Subcutaneous abdominal adipose tissue (tissue), 5 donors: Measurements from ENCODE around the gene PACRG.

Source experiments
- H3K27ac ChIP-seq: one replicate; pipeline ENCODE4 v1.7.0; 2013; ENCODE audit warnings: low read depth, mild to moderate bottlenecking, inconsistent platforms, low read length, moderate library complexity
- H3K27me3 ChIP-seq, 5 donors: one replicate each; pipeline ENCODE4 v1.7.0; 2013; ENCODE audit warnings: low read length in 5 of 5, inconsistent platforms in 1 of 5; ENCODE audit not compliant: control insufficient read depth in 5 of 5, insufficient read depth in 4 of 5
- H3K36me3 ChIP-seq, 5 donors: one replicate each; pipeline ENCODE4 v1.7.0; 2013; ENCODE audit warnings: low read length in 5 of 5; ENCODE audit not compliant: control insufficient read depth in 5 of 5, insufficient read depth in 5 of 5
- H3K4me1 ChIP-seq, 5 donors: one replicate each; pipeline ENCODE4 v1.7.0; 2013; ENCODE audit warnings: low read length in 5 of 5, mild to moderate bottlenecking in 3 of 5, moderate library complexity in 1 of 5; ENCODE audit not compliant: control insufficient read depth in 5 of 5, insufficient read depth in 5 of 5
- H3K4me3 ChIP-seq, 5 donors: one replicate each; pipeline ENCODE4 v1.7.0; 2013; ENCODE audit warnings: low read length in 5 of 5, low read depth in 1 of 5
- H3K9ac ChIP-seq, 5 donors: one replicate each; pipeline ENCODE4 v1.7.0; 2013; ENCODE audit warnings: low read length in 5 of 5, mild to moderate bottlenecking in 4 of 5, moderate library complexity in 3 of 5
- H3K9me3 ChIP-seq, 5 donors: one replicate each; pipeline ENCODE4 v1.7.0; 2013; ENCODE audit warnings: low read length in 5 of 5; ENCODE audit not compliant: control insufficient read depth in 5 of 5
- donor health status: healthy.
- donor health status: healthy.
- donor health status: healthy.
- donor health status: healthy.
- donor health status: healthy.

PACRG gene

GRCh38 chr6:163263196-163263595 is 535.4 kb downstream of the PACRG start:
- H3K9ac ChIP-seq, result no peak overlapping the region
- H3K4me3 ChIP-seq, result no peak overlapping the region
- H3K27me3 ChIP-seq, result no peaks in the 10 kb centered on the region
- H3K4me1 ChIP-seq, result peaks cover 0 to 40% (median 33%) of the 10 kb centered on the region in 5 donors
- H3K36me3 ChIP-seq, result no peaks in the 10 kb centered on the region
- H3K9me3 ChIP-seq, result no peaks in the 10 kb centered on the region
- H3K27ac ChIP-seq, result no peak overlapping the region

- peaks cover 0 to 40% (median 33%) of the 10 kb centered on the region in 5 donors for H3K4me1 ChIP-seq
- H3K27ac ChIP-seq, result no peak overlapping the region
- H3K27me3 ChIP-seq, result no peaks in the 10 kb centered on the region
- no peak overlapping the region for H3K4me3 ChIP-seq
- no peaks in the 10 kb centered on the region for H3K9me3 ChIP-seq
- no peak overlapping the region for H3K9ac ChIP-seq
- H3K36me3 ChIP-seq, result no peaks in the 10 kb centered on the region
Measured at GRCh38 chr6:163263998-163264661, 536.4 kb downstream of the PACRG start.

- Histone ChIP-seq H3K4me1 (peaks cover 0 to 38% (median 32%) of the 10 kb centered on the region in 5 donors), H3K36me3 (no peaks in the 10 kb centered on the region), H3K27ac (no peak overlapping the region), H3K27me3 (no peaks in the 10 kb centered on the region), H3K9ac (no peak overlapping the region), H3K4me3 (no peak overlapping the region), H3K9me3 (no peaks in the 10 kb centered on the region)
Measured at GRCh38 chr6:163264662-163265035, 536.9 kb downstream of the PACRG start.

DNA sequence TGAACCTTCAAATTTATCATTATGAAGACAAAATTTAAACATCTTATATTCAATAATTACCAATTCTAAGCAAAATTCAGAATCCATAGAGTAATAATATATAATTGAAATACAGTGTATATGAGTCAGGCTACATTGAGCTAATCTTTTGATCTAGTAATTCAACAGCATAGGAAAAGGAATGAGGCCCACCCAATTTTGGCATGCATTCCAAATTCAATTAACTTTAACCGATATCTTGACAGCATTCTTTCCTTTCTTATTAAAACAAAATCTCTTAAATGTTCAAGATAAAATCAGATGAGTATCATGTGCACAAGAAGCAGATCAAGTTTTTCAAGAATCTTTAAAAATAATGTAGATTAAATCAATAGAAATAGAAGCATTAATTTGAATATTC is 553.9 kb downstream of the PACRG start:
- no peak overlapping the region for H3K9ac ChIP-seq
- peaks cover 0 to 3% (median 0%) of the 10 kb centered on the region in 5 donors for H3K4me1 ChIP-seq
- no peaks in the 10 kb centered on the region for H3K36me3 ChIP-seq
- H3K4me3 ChIP-seq, result no peak overlapping the region
- H3K27me3 ChIP-seq, result no peaks in the 10 kb centered on the region
- H3K27ac ChIP-seq, result no peak overlapping the region
- no peaks in the 10 kb centered on the region for H3K9me3 ChIP-seq

DNA sequence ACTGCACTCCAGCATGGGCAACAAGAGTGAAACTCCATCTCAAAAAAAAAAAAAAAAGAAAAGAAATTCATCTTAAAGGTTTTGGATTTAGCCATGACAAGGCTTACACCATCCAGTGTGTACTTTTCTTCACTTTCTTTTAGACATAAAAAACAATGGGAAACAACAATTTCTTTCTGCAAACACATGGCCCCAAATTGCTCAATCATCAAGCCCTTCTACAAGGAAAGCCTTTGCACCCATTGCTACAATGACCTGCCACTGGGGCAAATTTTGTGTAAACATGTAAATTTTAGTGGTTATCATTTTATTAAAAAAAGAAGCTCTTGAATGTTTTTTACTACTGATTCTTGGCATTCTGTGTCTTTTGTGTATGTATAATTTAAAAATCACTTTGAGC is 554.9 kb downstream of the PACRG start:
- no peaks in the 10 kb centered on the region for H3K27me3 ChIP-seq
- peaks cover 0 to 3% (median 0%) of the 10 kb centered on the region in 5 donors for H3K4me1 ChIP-seq
- H3K4me3 ChIP-seq, result no peak overlapping the region
- no peak overlapping the region for H3K9ac ChIP-seq
- H3K27ac ChIP-seq, result no peak overlapping the region
- H3K36me3 ChIP-seq, result no peaks in the 10 kb centered on the region
- H3K9me3 ChIP-seq, result no peaks in the 10 kb centered on the region

DNA sequence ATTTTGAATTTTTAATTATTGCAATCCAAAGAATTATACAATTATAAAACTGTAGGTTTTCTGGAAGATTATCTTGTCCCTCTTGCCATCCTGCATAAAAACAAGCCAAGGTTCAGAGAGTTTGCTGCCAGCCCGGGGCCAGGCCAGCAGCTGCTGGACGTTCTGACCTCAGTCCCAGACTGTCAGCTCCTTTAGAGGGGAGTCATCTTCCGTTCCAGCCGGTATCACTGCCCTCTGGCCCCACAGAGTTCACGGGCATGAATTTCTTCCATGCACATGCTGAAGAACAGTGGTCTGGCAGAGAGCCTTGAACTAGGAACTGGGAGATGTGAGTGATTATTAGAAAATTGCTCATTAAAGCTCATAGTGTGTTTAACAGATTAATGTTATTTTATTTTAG is 556.4 kb downstream of the PACRG start:
- no peak overlapping the region for H3K4me3 ChIP-seq
- H3K9ac ChIP-seq, result no peak overlapping the region
- no peaks in the 10 kb centered on the region for H3K36me3 ChIP-seq
- H3K4me1 ChIP-seq, result peaks cover 0 to 3% (median 0%) of the 10 kb centered on the region in 5 donors
- H3K27ac ChIP-seq, result no peak overlapping the region
- no peaks in the 10 kb centered on the region for H3K27me3 ChIP-seq
- no peaks in the 10 kb centered on the region for H3K9me3 ChIP-seq

GRCh38 chr6:163285691-163286090 is 557.9 kb downstream of the PACRG start:
- H3K4me1 ChIP-seq, result peaks cover 0 to 3% (median 0%) of the 10 kb centered on the region in 5 donors
- no peaks in the 10 kb centered on the region for H3K9me3 ChIP-seq
- H3K36me3 ChIP-seq, result no peaks in the 10 kb centered on the region
- H3K27ac ChIP-seq, result no peak overlapping the region
- no peaks in the 10 kb centered on the region for H3K27me3 ChIP-seq
- no peak overlapping the region for H3K9ac ChIP-seq
- no peak overlapping the region for H3K4me3 ChIP-seq

GRCh38 chr6:163287626-163288025 is 559.9 kb downstream of the PACRG start:
- H3K27me3 ChIP-seq, result no peaks in the 10 kb centered on the region
- no peak overlapping the region for H3K4me3 ChIP-seq
- peaks cover 0 to 3% (median 0%) of the 10 kb centered on the region in 5 donors for H3K4me1 ChIP-seq
- H3K36me3 ChIP-seq, result no peaks in the 10 kb centered on the region
- no peak overlapping the region for H3K9ac ChIP-seq
- no peak overlapping the region for H3K27ac ChIP-seq
- no peaks in the 10 kb centered on the region for H3K9me3 ChIP-seq

DNA sequence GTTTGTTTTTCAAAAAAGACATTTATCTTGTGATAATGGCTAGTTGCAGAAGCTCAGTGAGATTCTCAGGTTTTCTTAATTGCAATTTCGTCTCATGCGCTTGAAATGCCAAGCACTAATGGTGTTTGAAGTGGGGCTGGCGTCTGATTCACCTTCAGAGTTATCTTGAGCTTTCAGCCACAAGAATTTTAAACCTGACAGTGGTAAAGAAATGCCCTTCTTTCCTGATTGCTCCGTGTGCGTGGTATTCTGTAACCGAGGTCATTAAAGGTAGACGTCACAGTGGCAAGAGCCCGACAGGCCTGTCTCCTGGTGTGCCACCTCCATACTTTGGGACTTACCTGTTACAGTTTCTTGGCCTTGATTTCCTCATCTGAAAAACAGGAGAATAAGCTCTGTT is 560.3 kb downstream of the PACRG start:
- Histone ChIP-seq H3K9ac (no peak overlapping the region), H3K27me3 (no peaks in the 10 kb centered on the region), H3K4me1 (peaks cover 0 to 5% (median 0%) of the 10 kb centered on the region in 5 donors), H3K9me3 (no peaks in the 10 kb centered on the region), H3K4me3 (no peak overlapping the region), H3K36me3 (no peaks in the 10 kb centered on the region), H3K27ac (no peak overlapping the region)

GRCh38 chr6:163288915-163289314 is 561.1 kb downstream of the PACRG start:
- H3K4me3 ChIP-seq, result no peak overlapping the region
- no peaks in the 10 kb centered on the region for H3K27me3 ChIP-seq
- no peaks in the 10 kb centered on the region for H3K36me3 ChIP-seq
- H3K4me1 ChIP-seq, result peaks cover 0 to 9% (median 0%) of the 10 kb centered on the region in 5 donors
- no peak overlapping the region for H3K9ac ChIP-seq
- no peaks in the 10 kb centered on the region for H3K9me3 ChIP-seq
- no peak overlapping the region for H3K27ac ChIP-seq
